Amniotic epithelial cell (primary cell): ENCODE measurements around the gene TOMM40.
A peak's percentile ranks its signal among the peaks of the same experiment; 100 is the strongest.
"Not testable (repeated sequence)": the region's sequence is repeated elsewhere in the genome, so short reads cannot be mapped to it uniquely, and the experiment has no call there.

Experiments
- DNase-seq: peaks from one replicate; pipeline ENCODE4 v3.0.0-alpha.2; 2010; ENCODE audit warnings: low read depth

The TOMM40 gene

DNA sequence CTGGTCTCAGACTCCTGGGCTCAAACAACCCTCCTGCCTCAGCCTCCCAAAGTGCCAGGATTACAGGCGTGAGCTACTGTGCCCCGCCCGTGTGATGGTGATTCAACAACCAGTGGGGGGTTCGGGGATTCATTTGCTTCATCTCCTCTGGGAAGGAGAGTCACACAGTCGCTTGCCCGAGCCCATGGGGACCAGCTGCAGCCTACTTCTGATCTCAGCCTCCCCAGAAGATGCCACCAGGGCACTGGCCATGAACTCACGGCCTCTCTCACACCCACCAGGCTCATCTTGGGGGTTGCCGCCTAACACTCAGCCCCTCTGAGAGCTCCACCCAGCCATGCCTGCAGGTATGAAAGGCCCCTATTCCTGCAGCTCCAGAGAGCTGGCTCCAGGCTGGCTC, 6.8 kb downstream of the TOMM40 start:
- no peak for DNase-seq

DNA sequence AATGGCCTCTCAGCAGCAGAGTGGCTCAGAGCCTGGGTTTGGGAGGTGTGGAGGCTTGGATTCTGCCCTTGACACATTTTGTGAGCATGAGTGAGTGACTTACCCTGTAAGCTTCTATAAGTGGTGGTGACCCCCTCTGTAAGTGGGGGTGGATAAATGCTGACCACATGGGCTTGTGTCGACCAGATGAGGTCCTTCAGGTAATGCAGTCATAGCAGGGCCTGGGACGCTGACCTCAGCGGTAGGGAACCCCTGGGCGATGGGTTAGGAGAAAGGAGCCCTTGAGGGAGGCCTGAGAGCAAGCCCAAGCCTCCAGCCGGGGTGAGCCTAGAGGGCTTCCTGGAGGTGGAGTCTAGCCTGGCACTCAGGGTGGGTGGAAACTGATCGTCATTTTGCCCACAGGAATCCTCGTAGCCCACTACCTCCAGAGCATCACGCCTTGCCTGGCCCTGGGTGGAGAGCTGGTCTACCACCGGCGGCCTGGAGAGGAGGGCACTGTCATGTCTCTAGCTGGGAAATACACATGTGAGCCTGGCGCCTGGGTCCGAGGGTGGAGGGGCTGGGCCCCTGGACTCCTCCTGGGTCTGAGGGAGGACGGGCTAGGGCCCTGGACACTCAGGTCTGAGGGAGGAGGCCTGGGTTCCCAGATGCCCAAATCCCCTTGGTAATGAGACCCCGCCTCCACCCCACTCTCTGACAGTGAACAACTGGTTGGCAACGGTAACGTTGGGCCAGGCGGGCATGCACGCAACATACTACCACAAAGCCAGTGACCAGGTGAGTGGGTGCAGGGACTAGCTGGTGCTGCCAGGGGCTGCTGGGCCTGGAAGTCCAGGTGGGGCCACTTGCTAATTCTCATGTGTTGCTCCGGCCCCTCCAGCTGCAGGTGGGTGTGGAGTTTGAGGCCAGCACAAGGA, 9.5 kb downstream of the TOMM40 start:
- DNase-seq: no peak

DNA sequence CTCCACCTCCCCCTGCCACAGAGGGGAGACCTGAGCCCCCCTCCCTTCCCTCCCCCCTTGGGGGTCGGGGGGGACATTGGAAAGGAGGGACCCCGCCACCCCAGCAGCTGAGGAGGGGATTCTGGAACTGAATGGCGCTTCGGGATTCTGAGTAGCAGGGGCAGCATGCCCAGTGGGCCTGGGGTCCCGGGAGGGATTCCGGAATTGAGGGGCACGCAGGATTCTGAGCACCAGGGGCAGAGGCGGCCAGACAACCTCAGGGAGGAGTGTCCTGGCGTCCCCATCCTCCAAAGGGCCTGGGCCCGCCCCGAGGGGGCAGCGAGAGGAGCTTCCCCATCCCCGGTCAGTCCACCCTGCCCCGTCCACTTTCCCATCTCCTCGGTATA, 12.2 kb downstream of the TOMM40 start:
- no peak for DNase-seq

DNA sequence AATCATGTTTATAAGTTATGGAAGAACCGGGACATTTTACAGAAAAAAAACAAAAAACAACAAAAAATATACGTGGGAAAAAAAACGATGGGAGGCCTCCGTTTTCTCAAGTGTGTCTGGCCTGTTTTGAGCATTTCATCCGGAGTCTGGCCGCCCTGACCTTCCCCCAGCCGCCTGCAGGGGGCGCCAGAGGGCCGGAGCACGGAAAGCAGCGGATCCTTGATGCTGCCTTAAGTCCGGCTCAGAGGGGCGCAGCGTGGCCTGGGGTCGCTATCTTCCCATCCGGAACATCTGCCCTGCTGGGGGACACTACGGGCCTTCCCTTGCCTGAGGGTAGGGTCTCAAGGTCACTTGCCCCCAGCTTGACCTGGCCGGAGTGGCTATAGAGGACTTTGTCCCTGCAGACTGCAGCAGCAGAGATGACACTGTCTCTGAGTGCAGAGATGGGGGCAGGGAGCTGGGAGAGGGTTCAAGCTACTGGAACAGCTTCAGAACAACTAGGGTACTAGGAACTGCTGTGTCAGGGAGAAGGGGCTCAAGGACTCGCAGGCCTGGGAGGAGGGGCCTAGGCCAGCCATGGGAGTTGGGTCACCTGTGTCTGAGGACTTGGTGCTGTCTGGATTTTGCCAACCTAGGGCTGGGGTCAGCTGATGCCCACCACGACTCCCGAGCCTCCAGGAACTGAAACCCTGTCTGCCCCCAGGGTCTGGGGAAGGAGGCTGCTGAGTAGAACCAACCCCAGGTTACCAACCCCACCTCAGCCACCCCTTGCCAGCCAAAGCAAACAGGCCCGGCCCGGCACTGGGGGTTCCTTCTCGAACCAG, 12.8 kb downstream of the TOMM40 start:
- peak; percentile 46 for DNase-seq

DNA sequence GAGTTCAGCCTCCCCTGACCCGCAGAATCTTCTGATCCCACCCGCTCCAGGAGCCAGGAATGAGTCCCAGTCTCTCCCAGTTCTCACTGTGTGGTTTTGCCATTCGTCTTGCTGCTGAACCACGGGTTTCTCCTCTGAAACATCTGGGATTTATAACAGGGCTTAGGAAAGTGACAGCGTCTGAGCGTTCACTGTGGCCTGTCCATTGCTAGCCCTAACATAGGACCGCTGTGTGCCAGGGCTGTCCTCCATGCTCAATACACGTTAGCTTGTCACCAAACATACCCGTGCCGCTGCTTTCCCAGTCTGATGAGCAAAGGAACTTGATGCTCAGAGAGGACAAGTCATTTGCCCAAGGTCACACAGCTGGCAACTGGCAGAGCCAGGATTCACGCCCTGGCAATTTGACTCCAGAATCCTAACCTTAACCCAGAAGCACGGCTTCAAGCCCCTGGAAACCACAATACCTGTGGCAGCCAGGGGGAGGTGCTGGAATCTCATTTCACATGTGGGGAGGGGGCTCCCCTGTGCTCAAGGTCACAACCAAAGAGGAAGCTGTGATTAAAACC, 13.5 kb downstream of the TOMM40 start:
- peak; percentile 54 for DNase-seq

DNA sequence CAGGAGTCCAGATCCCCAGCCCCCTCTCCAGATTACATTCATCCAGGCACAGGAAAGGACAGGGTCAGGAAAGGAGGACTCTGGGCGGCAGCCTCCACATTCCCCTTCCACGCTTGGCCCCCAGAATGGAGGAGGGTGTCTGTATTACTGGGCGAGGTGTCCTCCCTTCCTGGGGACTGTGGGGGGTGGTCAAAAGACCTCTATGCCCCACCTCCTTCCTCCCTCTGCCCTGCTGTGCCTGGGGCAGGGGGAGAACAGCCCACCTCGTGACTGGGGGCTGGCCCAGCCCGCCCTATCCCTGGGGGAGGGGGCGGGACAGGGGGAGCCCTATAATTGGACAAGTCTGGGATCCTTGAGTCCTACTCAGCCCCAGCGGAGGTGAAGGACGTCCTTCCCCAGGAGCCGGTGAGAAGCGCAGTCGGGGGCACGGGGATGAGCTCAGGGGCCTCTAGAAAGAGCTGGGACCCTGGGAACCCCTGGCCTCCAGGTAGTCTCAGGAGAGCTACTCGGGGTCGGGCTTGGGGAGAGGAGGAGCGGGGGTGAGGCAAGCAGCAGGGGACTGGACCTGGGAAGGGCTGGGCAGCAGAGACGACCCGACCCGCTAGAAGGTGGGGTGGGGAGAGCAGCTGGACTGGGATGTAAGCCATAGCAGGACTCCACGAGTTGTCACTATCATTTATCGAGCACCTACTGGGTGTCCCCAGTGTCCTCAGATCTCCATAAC, 14.5 kb downstream of the TOMM40 start, which contains the start of gene APOE:
APOE (plus strand) TSS at position 360 of the 724 bp plus-strand sequence. CDS start 829 bp downstream, outside the sequence.
- DNase-seq: no peak

DNA sequence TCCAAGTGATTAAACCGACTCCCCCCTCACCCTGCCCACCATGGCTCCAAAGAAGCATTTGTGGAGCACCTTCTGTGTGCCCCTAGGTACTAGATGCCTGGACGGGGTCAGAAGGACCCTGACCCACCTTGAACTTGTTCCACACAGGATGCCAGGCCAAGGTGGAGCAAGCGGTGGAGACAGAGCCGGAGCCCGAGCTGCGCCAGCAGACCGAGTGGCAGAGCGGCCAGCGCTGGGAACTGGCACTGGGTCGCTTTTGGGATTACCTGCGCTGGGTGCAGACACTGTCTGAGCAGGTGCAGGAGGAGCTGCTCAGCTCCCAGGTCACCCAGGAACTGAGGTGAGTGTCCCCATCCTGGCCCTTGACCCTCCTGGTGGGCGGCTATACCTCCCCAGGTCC, 16.6 kb downstream of the TOMM40 start:
- no peak for DNase-seq

DNA sequence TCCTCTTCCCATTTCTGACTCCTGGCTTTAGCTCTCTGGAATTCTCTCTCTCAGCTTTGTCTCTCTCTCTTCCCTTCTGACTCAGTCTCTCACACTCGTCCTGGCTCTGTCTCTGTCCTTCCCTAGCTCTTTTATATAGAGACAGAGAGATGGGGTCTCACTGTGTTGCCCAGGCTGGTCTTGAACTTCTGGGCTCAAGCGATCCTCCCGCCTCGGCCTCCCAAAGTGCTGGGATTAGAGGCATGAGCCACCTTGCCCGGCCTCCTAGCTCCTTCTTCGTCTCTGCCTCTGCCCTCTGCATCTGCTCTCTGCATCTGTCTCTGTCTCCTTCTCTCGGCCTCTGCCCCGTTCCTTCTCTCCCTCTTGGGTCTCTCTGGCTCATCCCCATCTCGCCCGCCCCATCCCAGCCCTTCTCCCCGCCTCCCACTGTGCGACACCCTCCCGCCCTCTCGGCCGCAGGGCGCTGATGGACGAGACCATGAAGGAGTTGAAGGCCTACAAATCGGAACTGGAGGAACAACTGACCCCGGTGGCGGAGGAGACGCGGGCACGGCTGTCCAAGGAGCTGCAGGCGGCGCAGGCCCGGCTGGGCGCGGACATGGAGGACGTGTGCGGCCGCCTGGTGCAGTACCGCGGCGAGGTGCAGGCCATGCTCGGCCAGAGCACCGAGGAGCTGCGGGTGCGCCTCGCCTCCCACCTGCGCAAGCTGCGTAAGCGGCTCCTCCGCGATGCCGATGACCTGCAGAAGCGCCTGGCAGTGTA, 17.2 kb downstream of the TOMM40 start:
- DNase-seq: no peak

DNA sequence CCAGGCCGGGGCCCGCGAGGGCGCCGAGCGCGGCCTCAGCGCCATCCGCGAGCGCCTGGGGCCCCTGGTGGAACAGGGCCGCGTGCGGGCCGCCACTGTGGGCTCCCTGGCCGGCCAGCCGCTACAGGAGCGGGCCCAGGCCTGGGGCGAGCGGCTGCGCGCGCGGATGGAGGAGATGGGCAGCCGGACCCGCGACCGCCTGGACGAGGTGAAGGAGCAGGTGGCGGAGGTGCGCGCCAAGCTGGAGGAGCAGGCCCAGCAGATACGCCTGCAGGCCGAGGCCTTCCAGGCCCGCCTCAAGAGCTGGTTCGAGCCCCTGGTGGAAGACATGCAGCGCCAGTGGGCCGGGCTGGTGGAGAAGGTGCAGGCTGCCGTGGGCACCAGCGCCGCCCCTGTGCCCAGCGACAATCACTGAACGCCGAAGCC, 17.8 kb downstream of the TOMM40 start:
- no peak for DNase-seq

DNA sequence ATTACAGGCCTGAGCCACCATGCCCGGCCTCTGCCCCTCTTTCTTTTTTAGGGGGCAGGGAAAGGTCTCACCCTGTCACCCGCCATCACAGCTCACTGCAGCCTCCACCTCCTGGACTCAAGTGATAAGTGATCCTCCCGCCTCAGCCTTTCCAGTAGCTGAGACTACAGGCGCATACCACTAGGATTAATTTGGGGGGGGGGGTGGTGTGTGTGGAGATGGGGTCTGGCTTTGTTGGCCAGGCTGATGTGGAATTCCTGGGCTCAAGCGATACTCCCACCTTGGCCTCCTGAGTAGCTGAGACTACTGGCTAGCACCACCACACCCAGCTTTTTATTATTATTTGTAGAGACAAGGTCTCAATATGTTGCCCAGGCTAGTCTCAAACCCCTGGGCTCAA, 18.7 kb downstream of the TOMM40 start:
- no peak for DNase-seq

DNA sequence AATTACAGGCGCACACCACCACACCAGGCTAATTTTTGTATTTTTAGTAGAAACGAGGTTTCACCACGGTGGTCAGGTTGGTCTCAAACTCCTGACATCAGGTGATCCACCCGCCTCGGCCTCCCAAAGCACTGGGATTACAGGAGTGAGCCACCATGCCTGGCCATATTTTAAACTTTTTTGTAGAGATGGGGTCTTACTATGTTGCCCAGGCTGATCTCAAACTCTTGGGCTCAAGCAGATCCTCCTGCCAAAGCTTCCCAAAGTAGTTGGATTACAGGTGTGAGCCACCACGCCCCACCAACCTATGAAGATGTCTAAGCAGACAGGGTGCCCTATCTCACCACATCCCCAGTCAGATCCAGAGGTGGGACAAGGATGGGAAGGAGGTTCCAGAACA, 20.8 kb downstream of the TOMM40 start:
- not testable (repeated sequence) for DNase-seq

DNA sequence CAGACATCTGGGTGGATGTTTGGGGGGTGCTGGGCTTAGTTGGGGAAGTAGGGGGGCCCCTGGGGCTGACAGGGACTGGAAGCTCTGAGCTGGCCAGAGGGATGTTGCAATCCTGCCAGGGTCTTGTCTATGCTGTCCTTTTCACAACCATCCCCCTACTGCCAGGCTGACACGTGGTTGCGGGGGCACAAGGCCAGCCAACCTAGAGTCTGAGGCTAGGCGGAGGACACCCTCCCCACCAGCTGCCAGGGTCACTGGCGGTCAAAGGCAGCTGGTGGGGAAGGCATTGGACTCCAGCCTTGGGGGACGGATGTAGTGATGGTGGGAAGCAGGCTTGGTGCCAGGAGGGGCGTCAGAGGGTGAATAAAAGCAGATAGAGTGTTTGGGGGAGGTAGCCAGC, 21.8 kb downstream of the TOMM40 start:
- no peak for DNase-seq

DNA sequence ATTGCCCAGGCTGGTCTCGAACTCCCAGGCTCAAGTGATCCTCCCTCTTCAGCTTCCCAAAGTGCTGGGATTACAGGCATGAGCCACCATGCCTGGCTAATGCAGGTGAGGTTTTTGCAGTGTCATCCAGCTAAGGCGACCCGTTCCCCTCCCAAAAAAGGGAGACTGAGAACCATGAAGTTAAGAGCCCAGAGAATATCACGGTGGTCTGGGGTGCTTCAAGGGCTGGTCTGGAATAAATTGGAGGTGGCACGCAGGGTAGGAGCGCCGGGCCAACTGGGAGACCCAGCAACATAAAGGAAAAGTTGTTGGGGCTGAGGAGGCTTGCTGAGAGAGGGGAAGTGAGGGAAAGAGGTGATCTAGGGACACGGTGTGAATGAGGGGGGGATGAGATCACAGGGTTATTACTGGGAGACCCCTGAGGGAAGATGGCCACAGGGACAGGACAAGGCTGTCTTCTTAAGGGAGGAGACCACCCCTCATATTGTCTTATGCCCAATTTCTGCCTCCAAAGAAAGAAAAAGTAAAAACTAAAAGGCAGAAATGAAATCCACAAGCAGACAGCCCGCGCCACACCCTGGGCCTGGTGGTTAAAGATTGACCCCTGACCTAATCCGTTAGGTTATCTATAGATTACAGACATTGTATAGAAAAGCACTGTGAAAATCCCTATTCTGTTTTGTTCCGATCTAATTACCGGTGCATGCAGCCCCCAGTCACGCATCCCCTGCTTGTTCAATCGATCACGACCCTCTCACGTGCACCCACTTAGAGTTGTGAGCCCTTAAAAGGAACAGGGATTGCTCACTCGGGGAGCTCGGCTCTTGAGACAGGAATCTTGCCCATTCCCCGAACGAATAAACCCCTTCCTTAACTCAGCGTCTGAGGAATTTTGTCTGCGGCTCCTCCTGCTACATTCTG, 22.7 kb downstream of the TOMM40 start:
- not testable (repeated sequence) for DNase-seq

DNA sequence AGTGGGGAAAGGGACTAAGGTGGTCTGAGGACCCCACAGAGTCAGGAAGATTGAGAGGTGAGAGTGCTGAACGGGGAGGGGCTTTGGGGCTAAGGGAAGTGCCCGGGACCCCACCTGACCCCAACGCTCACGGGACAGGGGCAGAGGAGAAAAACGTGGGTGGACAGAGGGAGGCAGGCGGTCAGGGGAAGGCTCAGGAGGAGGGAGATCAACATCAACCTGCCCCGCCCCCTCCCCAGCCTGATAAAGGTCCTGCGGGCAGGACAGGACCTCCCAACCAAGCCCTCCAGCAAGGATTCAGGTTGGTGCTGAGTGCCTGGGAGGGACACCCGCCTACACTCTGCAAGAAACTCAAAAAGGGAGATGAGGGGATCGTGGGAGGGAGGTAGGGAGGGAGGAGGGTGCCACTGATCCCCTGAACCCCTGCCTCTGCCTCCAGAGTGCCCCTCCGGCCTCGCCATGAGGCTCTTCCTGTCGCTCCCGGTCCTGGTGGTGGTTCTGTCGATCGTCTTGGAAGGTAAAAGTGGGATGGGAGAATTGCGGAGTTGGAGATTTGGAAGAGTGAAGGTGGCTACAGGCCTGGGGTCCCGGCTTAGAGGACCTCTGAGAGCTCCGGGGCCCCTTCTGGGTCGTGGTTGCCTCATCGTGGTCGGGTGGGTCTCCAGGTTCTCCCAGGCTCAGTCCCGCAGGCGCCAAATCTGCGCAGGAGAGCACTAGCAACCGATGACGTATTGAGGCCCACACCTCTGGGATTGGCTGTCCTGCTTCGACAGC, 23.6 kb downstream of the TOMM40 start, which contains the start of gene APOC1:
APOC1 (plus strand) TSS at position 176 of the 774 bp plus-strand sequence; CDS start at position 460, 284 bp downstream.
- peak; percentile 74 for DNase-seq

DNA sequence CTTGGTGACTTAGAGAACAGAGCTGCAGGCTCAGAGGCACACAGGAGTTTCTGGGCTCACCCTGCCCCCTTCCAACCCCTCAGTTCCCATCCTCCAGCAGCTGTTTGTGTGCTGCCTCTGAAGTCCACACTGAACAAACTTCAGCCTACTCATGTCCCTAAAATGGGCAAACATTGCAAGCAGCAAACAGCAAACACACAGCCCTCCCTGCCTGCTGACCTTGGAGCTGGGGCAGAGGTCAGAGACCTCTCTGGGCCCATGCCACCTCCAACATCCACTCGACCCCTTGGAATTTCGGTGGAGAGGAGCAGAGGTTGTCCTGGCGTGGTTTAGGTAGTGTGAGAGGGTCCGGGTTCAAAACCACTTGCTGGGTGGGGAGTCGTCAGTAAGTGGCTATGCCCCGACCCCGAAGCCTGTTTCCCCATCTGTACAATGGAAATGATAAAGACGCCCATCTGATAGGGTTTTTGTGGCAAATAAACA, 33.2 kb downstream of the TOMM40 start:
- no peak for DNase-seq

DNA sequence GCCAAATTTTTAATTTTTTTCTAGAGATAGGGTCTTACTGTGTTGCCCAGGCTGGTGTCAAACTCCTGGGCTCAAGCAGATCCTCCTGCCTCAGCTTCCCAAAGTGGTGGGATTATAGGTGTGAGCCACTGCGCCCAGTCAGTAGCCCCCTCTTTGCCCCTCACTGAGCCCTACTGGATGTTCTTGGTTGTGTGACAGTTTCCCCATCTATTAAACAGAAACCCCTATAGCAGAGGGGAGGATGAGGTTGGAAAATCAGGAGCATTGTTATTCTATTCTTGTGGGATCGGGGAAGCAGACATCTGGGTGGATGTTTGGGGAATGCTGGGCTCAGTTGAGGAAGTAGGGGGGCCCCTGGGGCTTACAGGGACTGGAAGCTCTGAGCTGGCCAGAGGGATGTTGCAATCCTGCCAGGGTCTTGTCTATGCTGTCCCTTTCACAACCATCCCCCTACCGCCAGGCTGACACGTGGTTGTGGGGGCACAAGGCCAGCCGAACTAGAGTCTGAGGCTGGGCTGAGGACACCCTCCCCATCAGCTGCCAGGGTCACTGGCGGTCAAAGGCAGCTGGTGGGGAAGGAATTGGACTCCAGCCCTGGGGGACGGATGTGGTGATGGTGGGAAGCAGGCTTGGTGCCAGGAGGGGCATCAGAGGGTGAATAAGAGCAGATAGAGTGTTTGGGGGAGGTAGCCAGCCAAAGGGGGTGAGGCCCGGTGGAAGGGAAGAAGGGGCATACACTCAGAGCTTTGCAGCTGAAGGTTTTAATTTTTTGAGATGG, 34.2 kb downstream of the TOMM40 start:
- peak; percentile 86 for DNase-seq

DNA sequence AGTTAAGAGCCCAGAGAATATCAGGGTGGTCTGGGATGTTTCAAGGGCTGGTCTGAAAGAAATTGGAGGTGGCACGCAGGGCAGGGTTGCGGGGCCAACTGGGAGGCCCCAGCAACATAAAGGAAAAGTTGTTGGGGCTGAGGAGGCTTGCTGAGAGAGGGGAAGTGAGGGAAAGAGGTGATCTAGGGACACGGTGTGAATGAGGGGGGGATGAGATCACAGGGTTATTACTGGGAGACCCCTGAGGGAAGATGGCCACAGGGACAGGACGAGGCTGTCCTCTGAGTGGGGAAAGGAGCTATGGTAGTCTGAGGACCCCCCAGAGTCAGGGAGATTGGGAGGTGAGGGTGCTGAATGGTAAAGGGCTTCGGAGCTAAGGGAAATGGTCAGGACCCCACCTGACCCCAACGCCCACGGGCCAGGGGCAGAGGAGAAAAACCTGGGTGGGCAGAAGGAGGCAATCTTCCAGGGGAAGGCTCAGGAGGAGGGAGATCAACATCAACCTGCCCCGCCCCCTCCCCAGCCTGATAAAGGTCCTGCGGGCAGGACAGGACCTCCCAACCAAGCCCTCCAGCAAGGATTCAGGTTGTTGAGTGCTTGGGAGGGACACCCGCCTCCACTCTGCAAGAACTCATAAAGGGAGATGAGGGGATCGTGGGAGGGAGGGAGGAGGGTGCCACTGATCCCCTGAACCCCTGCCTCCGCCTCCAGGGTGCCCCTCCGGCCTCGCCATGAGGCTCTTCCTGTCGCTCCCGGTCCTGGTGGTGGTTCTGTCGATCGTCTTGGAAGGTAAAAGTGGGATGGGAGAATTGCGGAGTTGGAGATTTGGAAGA, 35.4 kb downstream of the TOMM40 start:
- not testable (repeated sequence) for DNase-seq
